Anterior cingulate cortex (tissue), 58 donors: ENCODE measurements around the gene GRAMD2B.
"Not testable (repeated sequence)": the region's sequence is repeated elsewhere in the genome, so short reads cannot be mapped to it uniquely, and the experiment has no call there.

Experiments
- DNase-seq, 58 donors: peaks; one replicate each; lab custom pipeline; 2025; lab: John Stamatoyannopoulos, UW

Gene GRAMD2B

DNA sequence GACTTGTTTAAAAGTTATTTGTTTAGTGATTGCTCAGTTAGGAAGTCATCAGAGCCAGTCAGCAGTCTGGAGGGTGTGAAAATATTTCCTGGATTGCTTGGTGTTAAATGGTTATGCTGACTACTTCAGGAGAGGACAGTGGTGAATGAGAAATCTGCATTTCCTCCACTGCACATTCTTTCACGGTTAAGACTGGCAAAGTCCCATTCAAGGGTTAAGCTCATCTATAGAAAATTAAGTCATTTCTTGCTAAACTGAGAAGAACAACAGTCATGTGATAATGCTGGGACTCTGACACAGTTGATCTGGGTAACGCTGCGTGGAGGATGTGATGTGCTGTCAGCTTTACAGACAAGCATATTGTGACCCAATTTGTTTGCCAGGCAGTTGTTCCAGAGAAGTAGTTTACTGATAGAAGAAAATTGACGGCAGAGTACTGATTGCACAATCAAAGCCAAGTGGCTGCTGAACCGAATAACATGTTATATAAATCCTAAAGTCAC lies 80.4 kb downstream of the GRAMD2B start:
- peak in 15 of 58 donors; percentile 4 to 71 (median 23) for DNase-seq

GRCh38 chr5:126506079-126506478 lies 82.9 kb downstream of the GRAMD2B start:
- DNase-seq: no peak

- DNase-seq: no peak
These were observed 85.2 kb downstream of the GRAMD2B start for GRCh38 chr5:126508251-126508961.

DNA sequence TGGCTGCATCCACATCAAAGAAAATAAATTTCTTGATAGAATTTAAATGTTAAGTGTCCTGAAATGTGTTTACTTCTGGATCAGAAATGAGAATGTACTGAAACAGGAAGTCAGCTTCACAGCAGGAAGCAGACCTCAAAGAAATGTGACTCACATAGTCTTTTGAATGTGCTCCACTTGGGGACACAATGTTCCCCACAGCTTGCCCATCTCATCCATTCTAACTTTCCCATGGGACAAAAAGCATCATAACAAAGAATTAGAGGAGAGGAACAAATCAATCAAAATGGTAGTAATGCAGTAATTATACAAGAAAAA lies 85.7 kb downstream of the GRAMD2B start:
- DNase-seq: peak in 1 of 58 donors; percentile 12

- no peak for DNase-seq
These were observed 86.1 kb downstream of the GRAMD2B start for GRCh38 chr5:126509339-126509738.

GRCh38 chr5:126511961-126512360 lies 88.8 kb downstream of the GRAMD2B start:
- DNase-seq: no peak

- DNase-seq: no peak
These were observed 89.2 kb downstream of the GRAMD2B start for GRCh38 chr5:126512451-126512850.

- no peak for DNase-seq
These were observed 90.1 kb downstream of the GRAMD2B start for GRCh38 chr5:126513302-126513701.

- DNase-seq: no peak
These were observed 90.5 kb downstream of the GRAMD2B start for GRCh38 chr5:126513703-126514102.

GRCh38 chr5:126514131-126514557 lies 90.9 kb downstream of the GRAMD2B start:
- no peak for DNase-seq

- no peak for DNase-seq
These were observed 91.4 kb downstream of the GRAMD2B start for GRCh38 chr5:126514558-126515141.

DNA sequence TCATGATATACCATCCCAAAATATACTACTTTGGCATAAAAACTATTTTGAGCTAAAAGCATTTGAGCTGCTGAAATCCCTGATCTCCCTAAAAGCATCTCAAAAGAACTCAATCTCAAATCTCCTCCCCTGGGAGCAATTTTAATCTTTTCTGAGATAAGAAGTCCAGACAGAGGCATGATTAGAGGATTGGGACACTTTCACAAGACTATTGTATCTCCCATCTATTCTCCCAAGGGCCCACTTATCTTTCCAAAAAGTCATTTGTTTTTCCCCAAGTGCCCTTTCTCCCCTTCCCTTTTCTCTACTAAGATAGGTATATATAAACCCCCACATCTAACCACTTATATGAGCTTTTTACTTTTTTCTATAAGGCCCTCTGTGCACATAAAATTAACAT lies 92.1 kb downstream of the GRAMD2B start:
- DNase-seq: no peak

GRCh38 chr5:126516133-126516532 lies 92.9 kb downstream of the GRAMD2B start:
- peak in 6 of 58 donors; percentile 5 to 65 (median 28) for DNase-seq

DNA sequence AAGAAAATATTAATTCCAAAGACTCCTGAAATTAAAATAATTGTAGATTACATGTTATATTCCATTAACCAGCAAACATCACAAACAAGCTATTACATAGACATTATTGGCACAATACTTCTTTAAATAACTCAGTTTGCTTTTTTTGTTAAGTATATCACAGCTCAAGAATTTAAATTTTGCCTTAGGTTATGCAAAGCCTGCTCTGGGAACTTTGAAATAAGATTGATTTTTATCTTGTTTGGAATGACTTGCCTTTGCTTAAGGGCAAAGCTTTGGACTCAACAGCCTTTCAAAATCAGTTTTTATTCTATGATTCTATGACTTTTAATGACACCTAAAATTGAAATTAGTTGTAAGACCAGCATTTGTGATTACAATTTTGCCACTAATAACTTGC lies 93.6 kb downstream of the GRAMD2B start:
- no peak for DNase-seq

- not testable (repeated sequence) for DNase-seq
These were observed 96.0 kb downstream of the GRAMD2B start for GRCh38 chr5:126519223-126519622.

DNA sequence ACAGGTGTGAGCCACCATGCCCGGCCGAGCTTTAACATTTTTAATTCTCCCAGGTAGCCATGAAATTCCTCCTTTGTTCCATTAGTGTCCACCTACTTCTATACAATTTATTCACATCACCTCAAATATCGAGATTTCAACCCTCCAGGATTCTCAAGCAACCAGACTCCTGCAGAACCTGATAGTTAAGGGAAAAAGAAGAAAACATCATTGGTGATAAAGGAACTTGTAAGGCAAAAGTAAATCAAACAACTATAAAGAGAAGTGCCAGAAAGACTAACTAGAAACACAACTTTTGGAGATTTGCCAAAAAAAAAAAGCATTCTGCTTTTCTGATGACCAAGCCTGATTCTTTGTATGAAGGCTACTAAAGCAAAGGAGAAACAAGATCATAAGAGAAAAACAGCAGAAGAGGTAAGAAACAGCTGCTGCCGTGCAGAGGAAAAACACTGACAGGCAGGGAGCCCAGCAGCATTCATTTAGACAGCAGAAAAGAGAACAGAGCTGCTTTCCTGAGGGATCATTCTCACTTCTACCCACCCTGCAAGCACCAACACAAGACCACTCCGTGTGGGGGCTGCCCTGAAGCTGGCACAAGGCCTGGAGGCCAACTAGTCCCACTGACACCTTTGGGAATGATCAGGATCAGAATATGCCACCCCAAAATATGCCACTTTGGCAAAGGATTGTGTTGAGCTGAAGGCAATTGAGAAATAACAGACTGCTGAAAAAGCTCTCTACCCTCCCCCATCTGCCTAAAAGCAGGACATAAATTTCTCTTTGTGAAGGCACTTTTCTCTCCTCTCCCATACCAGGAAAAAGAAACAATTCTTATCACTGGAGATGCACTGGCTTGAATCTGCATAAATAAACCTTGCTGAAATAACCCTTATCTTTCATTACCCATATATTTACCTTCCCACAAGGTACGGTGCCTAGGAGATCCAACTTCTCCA lies 96.7 kb downstream of the GRAMD2B start:
- DNase-seq: peak in 23 of 58 donors; percentile 6 to 61 (median 28)

GRCh38 chr5:126520593-126520953 lies 97.4 kb downstream of the GRAMD2B start:
- no peak for DNase-seq

GRCh38 chr5:126521130-126521529 lies 97.9 kb downstream of the GRAMD2B start:
- no peak for DNase-seq

GRCh38 chr5:126523818-126524510 lies 100.8 kb downstream of the GRAMD2B start:
- no peak for DNase-seq

DNA sequence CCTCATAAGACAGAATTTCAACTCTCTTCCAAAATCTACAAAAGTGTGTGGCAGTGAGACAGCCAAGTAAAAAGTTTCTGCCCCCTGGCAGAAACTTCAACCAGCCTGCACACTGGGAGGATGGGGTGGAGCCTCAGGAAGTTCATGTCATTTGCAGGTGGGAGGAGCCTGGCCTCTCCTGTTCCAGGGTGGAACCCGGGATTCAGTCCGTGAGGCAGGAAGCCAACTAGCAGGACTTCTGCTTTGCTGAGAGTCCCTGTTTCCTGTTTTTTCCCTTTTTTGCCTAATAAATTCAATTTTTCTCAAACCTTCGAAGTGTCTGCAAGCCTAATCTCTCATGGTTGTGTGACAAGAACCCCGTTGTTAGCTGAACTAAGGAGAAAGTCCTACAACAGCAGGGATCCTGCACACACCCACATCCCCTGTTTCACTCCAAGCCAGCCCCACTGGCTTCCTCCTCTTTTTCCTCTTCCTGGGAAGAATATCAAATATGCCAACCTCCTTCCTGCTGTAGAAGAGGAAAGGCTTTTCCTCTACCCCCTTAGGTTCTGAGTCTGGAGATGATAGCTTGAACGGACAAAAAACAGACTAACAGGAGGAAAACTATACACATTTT lies 102.5 kb downstream of the GRAMD2B start:
- DNase-seq: peak in 16 of 58 donors; percentile 8 to 61 (median 26)
